Endothelial cell of hepatic sinusoid (primary cell): ENCODE data around the gene MARF1.
"Not testable (repeated sequence)": the region's sequence is repeated elsewhere in the genome, so short reads cannot be mapped to it uniquely, and the experiment has no call there.

ENCODE experiments used
- in situ Hi-C: cut with HindIII; loops from 2 replicates; pipeline ENCODE4 v1.10.0; 2017; ENCODE audit warnings: low sequenced_read_pairs

The MARF1 gene

DNA sequence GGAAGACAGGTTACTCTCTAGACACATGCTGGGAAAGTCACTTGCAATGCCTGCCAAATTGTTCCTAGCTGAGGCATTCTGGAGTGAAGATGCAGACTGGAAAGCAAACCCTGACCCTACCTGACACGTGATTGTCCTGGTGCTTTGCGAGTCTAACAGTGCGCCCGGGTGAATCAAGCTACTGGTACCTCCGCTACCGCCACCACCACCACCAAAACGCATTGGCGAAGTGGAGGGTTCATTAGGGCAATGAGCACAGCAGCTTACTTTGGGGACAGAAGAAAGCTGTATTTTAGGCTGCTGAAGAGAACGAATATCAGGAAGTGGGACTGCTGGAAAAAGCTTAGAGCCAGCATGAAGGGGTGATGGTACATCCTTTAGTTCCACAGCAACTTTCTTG is 7.0 kb downstream of the MARF1 start:
- in situ Hi-C loops, result no loop called here

DNA sequence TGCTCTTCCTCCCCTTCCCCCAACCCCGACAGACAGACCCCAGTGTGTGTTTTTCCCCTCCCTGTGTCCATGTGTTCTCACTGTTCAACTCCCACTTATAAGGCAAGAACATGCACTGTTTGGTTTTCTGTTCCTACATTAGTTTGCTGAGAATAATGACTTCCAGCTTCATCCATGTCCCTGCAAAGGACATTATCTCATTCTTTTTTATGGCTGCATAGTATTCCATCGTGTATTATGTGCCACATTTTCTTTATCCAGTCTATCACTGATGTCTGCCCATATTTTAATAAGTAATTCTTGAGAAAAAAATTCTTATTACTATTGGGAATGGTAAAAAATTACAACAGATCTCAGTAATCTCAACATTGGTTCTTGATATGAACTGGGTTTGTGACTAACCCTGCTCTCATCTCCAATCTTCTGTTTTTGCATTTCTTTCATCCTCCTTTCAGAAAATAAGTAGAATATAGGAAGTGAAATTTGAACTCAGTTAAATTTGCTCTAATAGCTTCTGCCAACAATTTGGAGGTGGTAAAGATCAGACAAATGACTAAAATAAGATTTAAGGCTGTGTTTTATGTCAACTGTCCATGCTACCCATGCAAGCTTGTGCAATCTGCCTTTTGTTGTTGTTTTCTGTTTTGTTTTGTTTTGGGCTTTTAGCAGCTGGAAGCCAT is 11.1 kb downstream of the MARF1 start:
- in situ Hi-C loops, result no loop called here

DNA sequence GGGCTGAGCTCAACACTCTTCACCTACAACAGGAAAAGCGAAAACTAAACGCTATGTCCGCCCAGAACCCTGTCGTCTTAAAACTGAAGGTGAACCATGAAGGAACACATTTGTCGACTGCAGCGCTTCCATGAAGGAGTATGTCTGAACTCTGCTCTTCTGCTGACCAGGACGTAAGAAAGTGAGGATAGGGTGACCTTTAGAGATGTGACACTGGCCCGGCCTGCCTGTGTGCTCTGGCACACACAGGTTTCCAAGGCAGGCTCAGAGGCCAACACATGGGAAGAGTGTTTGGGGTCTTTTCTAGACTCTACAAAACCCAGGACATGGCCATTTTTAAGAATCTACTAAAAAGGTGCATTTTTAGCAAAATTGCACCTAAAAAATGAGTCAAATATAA is 21.1 kb downstream of the MARF1 start:
- in situ Hi-C loops, result no loop called here

DNA sequence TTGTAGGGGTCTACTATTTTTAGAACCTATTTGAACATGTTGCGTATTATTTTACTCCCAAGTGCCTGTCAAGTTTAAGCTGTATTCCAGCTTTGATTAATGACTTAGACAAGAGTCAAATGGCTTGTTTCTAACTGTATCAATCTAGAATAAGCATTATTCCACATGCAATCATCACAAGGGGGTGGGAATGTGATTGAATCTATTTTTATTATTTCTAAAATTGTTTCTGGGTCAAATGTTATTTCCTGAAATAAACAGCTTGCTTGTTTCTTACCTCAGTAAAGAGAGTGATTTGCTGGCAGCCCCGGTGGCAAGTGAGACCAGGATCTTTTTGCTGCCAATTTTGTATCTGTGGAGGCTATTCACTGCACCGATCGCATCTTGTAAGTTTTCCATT is 21.5 kb downstream of the MARF1 start:
- in situ Hi-C loops, result no loop called here

DNA sequence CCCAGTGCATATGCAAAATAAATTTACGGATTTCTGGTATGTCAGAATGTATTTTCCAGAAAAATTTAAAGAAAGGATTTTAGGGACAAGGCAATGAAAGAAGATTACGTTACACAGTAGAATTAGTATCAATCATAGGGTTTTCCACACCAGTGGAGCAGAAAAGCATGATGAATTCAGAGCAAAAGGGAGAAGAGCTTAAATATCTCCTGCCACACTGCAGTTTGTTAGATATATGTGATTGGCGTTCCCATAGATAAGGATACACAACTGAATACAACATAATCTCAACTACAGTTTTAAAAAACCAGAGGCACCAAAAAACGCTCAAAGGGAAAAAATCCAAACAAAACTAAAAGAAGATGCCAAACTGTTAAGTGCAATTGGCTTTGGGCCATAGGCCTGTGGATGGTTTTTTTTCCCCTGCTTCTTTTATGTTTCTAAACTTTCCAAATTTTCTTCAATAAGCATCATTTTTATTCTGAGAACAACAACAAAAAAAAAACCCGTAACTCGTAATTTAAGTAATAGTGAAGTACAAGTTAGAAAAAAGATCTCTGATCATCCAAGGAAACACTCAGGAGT is 22.3 kb downstream of the MARF1 start:
- in situ Hi-C loops, result no loop called here

DNA sequence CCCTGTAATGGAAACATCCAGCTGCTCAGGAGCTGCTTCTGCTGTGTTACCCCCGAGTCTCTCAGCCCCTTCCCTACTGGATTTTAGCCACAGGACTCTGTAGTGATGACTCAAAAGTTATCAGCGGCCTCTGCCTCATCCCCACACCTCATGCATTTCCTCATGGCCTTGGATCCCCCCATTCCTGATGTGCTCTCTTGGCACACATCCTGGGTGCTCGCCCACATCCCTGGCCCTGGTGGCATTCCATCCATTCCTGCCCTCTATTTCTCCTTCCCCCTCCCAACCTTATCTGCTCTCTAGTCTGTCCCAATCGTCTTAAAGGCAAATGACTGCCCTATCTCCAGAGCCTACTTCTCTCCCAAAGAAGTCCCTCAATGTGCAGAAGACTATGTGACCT is 24.6 kb downstream of the MARF1 start:
- in situ Hi-C loops, result no loop called here

DNA sequence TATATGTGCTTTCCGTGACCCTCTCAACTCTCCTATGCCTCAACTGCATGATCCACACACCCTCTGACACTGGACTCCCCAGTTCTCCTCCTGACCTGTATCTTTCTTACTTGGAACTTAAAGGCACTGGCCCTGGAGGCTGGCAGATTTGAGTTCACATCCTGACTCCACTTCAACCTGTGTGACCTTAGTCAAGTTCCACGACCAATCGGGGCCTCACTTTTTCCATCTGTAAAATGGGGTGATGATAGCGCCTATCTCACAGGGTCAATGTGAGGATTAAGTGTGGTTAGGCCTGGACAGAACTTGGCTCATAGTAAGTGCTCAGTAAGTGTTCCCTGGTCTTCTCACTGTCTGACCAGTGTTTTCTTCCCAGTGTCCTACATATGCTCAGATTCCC is 25.1 kb downstream of the MARF1 start:
- in situ Hi-C loops, result no loop called here

DNA sequence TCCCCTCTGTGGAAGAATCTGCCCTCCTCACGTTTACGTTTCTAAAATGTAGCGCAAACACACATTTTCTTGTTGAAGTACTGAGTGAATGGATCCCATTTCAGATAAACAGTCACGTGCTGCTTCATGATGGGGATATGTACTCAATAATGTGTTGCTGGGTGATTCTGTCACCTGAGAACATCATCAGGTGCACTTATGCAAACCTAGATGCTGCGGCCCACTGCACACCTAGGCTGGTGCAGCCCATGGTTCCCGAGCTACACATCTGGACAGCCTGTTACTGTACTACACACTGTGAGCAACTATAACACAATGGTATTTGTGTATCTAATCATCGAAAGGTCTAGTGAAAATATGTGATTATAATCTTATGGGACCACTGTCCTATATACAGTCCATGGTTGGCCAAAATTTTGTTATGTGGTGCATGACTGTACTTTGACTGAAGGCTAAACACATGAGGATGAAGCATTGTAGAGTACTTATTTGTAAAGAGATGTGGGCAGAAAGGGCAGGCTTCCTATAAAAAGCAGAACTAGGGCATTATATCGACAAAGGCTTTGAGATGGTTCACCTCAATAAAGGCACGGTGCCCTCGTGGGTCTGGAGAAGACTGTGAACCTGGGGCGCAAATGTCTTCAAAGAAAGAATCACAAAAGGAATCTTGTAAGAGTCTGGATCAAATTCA is 26.3 kb downstream of the MARF1 start:
- in situ Hi-C loops, result no loop called here

DNA sequence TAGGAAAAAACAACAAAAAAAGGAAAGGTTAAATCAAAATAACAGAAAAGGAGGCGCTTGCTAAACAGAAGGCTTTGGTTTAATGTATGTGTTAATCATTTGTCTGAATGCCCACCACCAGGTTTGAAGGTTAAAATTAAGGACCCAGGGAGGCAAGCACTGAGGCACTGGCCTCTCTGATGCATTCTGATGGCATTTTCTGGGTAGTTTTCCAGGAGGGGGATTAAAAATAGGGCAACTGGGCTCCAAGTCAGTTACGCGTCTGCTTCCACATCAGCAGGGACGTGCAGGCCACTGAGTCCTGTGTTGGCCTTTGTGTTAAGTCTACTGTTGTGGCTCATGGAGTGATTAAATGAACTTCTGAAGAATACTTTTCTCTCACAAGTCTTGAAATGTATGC is 26.9 kb downstream of the MARF1 start:
- in situ Hi-C loops, result no loop called here

DNA sequence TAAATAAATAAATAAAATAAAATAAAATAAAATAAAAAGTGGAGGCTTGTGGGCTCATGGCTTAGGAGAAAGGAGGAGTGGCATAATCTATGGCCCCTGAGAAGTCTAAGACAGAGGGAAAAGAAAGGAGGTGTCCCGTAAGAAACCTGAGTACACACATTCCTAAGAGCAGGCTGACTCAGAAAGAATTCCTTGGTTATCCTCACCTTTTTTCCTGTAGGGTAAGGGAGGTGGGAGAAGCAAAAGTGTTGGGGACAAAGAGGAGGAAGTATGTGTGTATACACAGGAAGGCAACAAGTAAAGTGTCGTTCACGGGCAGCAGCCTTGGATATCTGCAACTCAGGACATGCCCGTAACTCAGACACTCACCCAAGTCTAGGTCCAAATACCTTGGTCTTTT is 29.3 kb downstream of the MARF1 start:
- in situ Hi-C loops, result no loop called here

DNA sequence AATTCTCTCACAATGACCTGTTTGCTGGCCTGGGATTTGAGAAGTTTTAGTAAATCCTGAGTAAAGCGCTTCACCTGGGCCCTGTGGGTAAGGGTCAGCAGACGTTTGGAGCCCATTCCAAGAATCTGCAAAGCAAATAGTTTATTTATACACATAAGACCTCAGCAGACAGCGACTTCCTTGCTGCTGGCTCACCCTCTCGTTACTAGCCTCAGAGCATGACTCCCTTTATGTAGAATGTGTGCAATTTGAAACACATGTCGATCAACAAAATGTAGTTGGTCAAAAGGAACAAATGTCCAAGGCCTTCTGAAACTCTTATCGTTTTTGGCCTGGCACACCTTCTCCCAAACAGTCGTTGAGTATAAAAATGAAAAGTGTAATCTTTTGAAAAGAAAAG is 31.3 kb downstream of the MARF1 start:
- in situ Hi-C loops, result no loop called here

DNA sequence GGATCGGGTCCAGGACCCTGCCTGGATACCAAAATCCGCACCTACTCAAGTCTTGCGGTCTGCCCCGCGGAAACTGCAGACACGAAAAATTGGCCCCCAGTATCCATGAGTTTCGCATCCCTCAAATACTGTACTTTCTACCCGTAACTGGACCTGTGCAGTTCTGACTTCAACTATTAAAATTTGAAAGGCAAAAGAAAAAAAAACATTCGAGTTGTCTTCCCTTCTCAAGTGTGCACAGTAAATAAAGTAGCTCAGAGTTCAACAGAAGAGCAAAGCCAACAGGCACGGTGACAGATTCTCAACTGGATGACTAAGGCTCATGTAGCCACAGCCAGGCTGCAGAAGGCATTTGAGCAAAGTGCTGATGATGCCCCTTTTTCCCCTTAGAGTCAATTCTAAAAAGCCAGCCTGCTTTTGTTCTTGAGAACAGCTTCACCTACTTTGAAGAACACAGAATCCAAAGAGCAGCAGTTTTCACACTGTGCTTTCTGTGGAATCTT is 32.5 kb downstream of the MARF1 start:
- in situ Hi-C loops, result no loop called here

DNA sequence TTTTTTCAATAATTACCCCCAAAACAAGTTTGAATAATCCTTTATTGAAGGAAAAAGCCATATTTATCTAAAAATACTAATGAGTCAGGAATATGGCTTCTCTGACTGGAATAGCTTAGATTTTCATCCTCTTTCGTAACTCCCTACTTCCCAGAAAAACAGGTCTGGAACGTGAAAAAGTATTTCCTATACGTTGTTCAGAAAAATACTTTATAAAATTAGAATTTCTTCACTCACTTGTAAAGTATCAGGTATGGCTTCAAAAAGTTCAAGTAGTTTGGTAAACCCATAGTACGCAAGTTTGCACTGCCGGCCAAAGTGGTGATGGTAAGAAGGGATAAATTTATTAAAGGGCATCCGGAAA is 33.7 kb downstream of the MARF1 start:
- in situ Hi-C loops, result no loop called here

DNA sequence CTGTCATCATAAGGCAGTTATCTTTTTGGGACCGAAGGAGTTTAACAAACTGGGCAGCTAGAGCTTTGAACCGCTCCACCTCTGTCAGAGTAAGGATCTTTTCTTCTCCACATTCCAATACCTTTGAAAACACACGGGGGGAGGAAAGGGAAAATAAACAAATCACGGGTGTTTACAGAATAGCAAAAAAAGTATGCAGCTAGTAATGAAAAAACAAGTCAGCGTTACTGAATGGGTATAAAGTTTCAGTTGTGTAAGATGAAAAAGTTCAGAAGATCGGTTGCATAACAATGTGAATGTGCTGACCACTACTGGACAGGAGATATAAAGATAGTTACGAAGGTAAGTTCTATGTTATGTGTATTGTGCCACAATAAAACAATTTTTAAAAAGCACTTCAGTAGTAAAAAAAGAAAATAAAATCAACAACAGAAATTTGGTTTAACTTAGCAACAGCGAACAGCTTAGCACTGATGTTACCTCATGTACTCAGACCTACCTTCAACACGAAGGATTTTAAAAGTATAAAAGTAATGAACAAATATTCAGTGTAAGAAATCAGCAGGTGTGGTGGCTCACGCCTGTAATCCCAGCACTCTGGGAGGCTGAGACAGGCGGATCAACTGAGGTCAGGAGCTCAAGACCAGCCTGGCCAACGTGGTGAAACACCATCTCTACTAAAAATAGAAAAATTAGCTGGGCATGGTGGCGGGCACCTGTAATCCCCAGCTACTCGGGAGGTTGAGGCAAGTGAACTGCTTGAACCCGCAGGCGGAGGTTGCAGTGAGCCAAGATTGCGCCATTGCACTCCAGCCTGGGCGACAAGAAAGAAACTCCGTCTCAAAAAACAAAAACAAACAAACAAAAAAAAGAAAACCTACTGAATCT is 34.3 kb downstream of the MARF1 start:
- in situ Hi-C loops, result no loop called here

DNA sequence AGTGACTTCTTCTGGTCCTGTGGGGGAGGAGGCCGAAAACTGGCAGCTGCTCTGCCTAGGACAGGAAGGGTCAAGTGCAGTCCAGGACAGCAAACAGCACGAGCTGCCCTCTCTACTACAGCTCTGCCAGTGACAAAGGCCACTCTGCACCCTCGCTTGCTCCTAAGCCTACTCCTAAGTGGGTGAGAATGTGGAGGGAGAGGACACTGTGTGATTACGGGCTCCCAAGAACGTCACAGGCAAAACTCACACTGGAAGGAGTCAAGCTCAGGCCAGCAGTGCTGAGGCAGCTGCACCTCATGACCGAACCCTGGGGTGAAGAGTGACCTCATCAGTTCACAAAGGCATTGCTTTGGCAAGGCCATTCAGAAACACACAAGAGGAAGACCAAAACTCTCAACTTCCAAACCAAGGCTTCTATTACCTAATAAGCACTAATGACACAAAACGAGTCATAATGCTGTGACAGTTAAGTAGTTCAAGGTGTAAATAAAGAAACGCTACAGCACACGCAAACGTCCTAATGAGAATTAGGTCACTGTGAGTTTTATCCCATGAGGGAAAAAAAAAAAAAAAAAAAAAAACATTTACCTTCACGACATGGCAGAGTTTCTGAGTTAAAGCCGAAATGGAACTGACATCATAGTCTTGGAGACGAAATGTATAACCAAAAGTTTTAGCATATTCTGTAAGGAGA is 35.1 kb downstream of the MARF1 start:
- in situ Hi-C loops, result no loop called here

DNA sequence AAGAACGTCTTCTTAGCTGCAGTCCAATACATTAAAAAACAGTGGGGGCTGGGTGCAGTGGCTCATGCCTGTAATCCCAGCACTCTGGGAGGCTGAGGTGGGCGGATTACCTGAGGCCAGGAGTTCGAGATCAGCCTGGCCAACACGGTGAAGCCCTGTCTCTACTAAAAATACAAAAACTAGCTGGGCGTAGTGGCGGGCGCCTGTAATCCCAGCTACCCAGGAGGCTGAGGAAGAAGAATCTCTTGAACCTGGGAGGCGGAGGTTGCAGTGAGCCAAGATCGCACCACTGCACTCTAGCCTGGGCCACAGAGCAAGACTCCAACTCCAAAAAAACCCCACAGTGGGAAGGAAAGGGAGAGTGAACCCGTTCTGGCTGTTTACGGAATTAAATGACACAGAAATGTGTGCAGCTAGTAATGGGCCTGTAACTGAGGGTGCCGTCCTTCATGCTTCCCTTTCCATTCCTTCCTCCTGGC is 35.7 kb downstream of the MARF1 start:
- in situ Hi-C loops, result not testable (repeated sequence)

DNA sequence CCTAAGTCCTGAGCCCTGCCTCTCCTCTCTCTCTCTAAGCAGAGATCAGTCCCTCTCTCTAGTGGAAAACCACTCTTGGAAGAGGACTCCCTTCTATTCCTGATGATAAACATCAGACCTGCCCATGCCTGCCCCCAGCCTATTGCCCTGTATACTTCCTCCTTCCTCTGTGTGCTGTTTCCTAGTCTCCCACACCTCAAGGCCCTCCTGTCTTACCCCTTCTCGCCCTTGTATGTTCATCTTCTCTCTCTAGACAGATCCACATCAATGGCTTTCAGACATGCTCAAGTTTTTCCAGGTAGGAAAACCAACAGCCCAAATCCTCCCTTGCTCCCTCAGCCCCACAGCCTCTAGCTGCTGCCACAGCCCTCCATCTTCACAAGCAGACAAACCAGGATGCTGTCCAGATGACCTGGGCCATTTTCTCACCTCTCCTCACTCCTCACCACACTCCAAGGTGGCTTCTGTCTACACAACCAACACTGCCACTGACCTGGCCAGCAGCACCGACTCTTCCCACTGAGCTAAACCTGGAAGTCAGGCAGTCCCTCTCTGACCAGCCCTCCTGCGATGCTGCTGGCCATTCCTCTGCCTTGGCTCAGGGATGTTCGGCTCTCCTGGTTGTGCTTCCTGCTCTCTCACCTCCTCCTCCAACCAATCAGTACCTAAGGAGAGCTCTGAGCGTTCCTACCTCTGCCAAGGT is 36.3 kb downstream of the MARF1 start:
- in situ Hi-C loops, result no loop called here

DNA sequence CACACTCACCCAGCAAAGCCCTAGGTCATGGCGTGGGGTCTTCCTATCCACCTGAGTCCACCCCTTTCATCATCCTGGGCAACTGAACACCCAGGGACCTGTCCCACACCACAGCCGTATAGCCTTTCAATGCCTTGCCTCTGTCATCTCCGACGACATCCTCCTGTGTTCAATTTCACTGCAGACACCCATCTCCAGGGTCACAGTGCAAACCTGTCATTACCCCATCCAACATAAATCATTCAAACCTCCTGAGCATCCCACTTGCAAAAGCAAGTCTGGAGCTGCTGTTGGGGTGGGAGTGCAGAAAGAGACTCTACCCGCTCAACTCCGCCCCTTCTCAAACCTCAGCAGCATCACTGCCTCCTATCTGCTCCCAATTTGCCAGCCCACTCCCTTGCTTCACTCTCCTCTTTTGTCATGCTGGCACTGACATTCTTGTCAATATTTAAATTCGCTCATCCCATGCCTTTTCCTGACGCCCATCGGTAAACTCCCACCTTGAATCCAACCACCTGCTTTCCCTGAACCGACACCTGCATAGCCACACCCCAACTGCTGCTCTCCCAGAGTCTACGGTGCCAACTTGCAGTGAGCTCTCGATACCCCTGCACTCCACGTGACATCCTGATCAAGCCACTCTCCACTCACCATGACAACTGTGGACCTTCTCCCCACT is 37.0 kb downstream of the MARF1 start:
- in situ Hi-C loops, result no loop called here
